GM21515 (cell line): ENCODE results near the gene ZNF407.
"Not testable (repeated sequence)": the region's sequence is repeated elsewhere in the genome, so short reads cannot be mapped to it uniquely, and the experiment has no call there.

Experiments
- ATAC-seq: cut with Tn5 transposase; IDR thresholded peaks from one replicate; pipeline ENCODE4 v1.9.1; 2021; ENCODE audit not compliant: unreplicated experiment

Gene ZNF407

GRCh38 chr18:74951165-74951760 lies 353.6 kb downstream of the ZNF407 start:
- ATAC-seq = no peak

- no peak for ATAC-seq
These were observed 360.0 kb downstream of the ZNF407 start for GRCh38 chr18:74957588-74958224.

- no peak for ATAC-seq
These were observed 361.5 kb downstream of the ZNF407 start for GRCh38 chr18:74959216-74959615.

- no peak for ATAC-seq
These were observed 363.9 kb downstream of the ZNF407 start for GRCh38 chr18:74961596-74961995.

- ATAC-seq = peak; percentile 93
These were observed 366.3 kb downstream of the ZNF407 start for GRCh38 chr18:74963820-74964446.

- no peak for ATAC-seq
These were observed 368.0 kb downstream of the ZNF407 start for GRCh38 chr18:74965682-74966081.

- ATAC-seq = no peak
These were observed 369.8 kb downstream of the ZNF407 start for GRCh38 chr18:74967438-74967837.

- ATAC-seq = no peak
These were observed 370.3 kb downstream of the ZNF407 start for GRCh38 chr18:74967979-74968378.

- ATAC-seq = not testable (repeated sequence)
These were observed 373.7 kb downstream of the ZNF407 start for GRCh38 chr18:74971358-74971757.

- ATAC-seq = not testable (repeated sequence)
These were observed 374.1 kb downstream of the ZNF407 start for GRCh38 chr18:74971776-74972175.

- ATAC-seq = no peak
These were observed 374.7 kb downstream of the ZNF407 start for GRCh38 chr18:74972354-74972753.

GRCh38 chr18:74975001-74975400 lies 377.3 kb downstream of the ZNF407 start:
- ATAC-seq = no peak

- no peak for ATAC-seq
These were observed 378.8 kb downstream of the ZNF407 start for GRCh38 chr18:74976331-74976909.

- no peak for ATAC-seq
These were observed 379.4 kb downstream of the ZNF407 start for GRCh38 chr18:74977041-74977440.

- no peak for ATAC-seq
These were observed 383.0 kb downstream of the ZNF407 start for GRCh38 chr18:74980669-74981068.

GRCh38 chr18:74981476-74981875 lies 383.8 kb downstream of the ZNF407 start:
- no peak for ATAC-seq

GRCh38 chr18:74982946-74983635 lies 385.4 kb downstream of the ZNF407 start:
- ATAC-seq = no peak

- ATAC-seq = no peak
These were observed 391.5 kb downstream of the ZNF407 start for GRCh38 chr18:74989134-74989533.

- no peak for ATAC-seq
These were observed 393.0 kb downstream of the ZNF407 start for GRCh38 chr18:74990563-74991081.

- peak; percentile 90 for ATAC-seq
These were observed 397.1 kb downstream of the ZNF407 start for GRCh38 chr18:74994502-74995418.
